GM19238 (cell line): ENCODE results near the gene CELA1.
A peak's percentile ranks its signal among the peaks of the same experiment; 100 is the strongest.

ENCODE experiments used
- DNase-seq: peaks from one replicate; pipeline ENCODE4 v3.0.0; 2011; ENCODE audit warnings: low spot score; ENCODE audit not compliant: insufficient read length

Gene CELA1

DNA sequence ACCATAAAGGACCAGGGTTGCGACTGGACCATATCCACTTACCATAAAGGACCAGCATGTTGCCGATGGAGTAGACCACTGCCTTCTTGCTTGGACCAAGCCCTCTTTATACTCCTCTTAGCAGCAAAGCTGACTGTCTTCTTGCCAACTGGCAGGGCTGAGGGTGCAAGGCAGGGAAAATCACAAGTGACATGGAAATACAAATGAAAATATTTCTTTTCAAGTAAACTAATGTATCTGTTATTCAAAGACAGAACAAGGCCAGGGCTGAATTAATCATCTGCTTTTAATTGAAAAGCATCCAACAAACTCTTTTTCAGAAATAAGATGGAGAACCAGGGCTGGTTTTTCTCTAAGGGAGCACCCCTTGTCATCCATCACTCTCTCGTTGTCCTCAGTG is at the start of gene CELA1:
Gene CELA1 (minus strand): TSS at position 99 of the 400 bp plus-strand sequence. CDS start 41 bp downstream, at position 58.
- no peak for DNase-seq

DNA sequence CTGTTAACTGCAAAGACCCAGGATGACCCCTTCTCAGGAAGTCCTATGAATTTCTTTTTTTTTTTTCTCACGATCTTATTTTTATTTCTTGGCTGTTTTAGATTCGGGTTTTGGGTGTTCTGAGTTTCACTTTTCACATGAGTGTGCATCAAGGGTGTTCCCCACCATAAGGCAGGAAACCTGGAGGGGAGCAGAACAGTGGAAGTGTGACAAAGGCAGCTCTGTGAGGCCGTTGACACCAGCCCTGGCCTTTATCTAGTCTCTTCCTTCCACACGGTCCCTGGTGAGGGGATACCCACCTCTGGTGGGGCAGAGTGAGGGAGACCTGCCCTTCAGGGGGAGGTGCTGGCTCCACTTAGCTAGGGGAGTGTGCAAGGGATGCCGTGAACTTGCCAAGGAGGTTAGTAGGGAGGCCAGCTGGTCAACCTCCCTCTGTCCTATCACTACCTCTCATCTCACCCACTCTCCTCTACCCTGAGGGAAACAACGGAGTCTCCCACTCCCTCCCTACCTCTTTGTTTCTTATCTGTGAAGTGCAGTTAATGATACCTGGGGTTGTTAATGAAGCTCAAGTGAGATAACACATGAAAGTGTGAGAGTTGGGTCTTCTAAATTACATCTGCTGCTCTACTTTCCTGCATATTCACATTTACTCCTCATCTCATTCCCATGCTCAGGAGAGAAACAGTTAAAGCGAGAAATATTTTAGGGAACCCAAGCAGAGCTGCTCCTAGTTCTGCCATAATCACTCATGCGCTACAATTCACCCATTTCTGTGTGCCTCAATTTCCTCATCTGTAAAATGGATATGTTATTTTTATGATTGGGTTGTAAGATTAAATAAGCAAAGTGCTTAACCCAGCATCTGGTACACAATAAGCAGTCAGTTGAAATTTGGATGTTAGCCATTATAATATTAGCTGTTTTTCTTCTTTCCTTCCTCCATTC is 49.1 kb upstream of the CELA1 start:
- DNase-seq: no peak

DNA sequence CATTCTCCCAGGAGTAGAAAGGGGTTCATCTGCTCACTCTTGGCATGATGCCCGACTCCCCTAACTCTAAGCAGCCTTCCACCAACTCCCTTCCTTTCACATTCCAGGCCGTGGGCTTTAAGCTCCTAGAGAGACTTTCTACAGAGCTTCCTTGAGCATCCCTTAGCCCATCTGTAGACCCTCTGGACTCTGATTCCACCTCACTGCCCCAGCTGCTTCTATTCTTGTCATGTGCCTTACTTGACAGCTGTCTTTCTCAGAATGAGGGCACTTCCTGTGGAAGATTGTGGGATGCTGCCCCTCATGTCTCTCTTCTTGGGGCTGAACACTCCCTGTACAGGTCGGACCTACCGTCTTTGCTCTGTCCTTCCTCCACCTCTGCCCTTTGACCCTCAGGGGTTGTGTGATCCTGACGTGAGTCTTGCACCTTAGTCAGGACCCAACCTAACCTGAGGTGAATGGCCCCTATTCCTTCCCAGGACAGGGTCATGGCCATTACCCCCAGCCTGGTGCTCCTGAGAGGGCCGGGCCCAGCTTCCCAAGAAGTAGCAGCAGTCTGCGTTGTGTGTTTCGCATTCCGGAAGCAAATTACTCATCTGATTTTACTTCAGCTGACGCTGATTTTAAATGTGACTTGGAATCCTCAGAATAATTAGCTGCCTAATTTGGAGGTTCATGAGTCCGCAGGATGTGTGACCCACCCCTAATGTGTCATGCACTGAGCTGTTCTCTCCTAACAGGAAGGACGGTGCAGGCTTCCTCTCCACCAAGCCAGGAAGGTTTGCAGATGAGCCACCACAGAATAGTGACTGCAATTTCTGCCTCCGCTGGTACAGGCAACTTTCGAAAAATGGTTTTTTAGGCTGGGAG is 47.4 kb upstream of the CELA1 start:
- DNase-seq: no peak

DNA sequence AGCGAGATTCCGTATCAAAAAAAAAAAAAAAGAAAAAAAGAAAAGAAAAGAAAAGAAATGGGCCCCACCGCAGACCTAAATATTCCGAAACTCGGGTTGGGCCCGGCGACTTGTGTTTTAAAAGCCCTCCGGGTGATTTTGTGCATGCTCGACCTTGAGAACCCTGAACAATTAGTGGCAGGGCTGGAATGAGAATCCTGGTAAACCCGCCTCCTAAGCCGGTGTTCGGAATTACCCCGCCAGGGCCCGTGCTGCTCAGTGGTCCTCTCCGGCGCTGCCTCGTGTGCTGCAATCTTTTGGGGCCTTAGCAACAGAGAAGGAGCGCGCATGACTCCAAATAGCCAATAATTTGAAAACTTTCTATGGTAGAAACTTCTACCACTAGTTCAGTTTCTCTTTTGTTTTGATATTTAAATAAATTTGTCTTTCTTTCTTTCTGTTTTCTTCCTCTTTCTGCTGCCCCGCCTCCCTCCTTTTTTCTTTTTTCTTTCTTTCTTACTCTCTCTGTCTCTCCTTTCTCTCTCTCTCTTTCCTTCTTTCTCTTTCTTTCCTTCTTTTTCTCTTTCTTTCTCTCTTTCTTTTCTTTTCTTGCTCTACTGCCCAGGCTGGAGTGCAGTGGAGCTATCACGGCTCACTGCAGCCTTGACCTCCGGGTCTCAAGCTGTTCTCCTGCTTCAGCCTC is 46.2 kb upstream of the CELA1 start:
- peak; percentile 44 for DNase-seq

DNA sequence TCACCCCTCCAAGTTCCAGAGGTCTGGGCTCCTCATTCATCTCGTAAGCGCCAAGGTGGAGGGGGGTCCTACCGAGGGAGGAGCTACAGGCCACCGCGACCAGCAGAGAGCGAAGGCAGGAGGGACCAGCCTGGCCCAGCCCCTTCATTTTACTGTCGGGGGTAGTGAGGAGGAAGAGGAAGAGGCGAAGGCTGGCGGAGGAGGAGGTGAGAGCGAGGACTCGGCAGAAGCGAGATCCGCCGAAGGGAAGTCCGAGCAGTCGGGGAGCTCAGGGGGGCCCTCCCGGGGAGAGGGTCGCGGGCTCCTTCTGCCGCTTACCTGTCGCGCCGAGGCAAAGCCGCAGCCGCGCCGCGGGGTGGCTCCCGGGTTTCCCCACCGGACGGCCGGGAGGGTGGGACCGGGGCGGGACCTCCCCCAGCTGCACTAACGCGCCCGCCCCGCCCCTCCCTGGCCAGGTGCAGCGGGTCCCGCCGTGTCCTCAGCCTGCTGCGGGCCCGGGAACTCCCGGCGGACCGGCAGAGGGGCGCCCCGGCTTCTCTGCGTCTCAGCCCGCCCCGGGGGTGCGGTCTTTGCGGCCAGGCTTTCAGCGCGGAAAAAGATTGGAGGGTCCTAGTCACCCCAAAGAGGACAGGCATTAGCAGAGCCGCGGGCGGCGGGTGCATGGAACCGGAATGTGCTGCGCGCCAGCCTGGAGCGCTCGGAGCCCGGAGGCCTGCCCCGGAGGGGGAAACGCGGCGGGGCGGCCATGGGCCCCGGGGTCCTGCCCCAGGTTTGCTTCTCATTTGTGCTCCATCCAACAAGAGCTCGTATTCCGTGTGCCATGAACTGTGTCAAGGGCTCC is 45.0 kb upstream of the CELA1 start, which contains the start of gene GALNT6:
Gene GALNT6 (minus strand): TSS at position 124 of the 841 bp plus-strand sequence. CDS start 11,625 bp downstream, outside the sequence.
- DNase-seq: peak; percentile 64

DNA sequence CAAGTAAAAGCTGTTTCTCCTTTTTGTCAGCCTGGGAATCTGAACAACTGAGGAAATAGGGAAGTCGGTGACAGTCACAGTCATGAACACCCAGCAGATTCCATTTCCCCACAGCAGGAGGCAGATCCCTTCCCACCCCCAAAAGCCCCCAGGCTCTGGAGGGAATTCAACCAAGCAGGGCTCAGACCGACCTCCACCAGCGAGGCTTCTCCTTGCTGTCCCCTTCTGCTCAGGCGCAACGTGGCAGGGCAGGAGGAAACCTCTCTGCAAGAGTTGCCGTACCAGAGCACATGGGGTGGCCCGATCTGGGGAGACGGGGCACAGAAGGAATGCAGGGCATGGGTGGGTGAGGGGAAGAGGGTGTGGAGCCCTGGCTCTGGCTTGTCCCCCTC is 44.4 kb upstream of the CELA1 start:
- no peak for DNase-seq

DNA sequence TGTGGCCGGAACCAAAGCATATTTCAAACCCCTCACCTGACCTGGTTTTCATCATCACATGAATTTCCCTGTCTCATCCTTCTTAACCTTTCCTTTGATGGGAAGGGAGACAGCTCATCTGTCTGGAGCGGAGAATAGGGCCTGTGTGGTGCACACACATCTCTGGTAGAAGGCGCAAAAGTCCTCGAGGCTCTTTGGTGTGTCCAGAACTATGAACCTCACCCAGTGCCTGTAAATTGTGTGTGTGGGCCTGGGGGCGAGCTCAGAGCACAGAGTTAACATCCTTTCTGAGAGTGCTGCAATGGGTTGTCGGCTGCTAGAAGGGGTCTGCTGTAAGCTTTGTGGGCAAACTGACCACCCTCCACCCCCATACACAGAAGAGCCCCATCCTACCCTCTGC is 44.0 kb upstream of the CELA1 start:
- no peak for DNase-seq

DNA sequence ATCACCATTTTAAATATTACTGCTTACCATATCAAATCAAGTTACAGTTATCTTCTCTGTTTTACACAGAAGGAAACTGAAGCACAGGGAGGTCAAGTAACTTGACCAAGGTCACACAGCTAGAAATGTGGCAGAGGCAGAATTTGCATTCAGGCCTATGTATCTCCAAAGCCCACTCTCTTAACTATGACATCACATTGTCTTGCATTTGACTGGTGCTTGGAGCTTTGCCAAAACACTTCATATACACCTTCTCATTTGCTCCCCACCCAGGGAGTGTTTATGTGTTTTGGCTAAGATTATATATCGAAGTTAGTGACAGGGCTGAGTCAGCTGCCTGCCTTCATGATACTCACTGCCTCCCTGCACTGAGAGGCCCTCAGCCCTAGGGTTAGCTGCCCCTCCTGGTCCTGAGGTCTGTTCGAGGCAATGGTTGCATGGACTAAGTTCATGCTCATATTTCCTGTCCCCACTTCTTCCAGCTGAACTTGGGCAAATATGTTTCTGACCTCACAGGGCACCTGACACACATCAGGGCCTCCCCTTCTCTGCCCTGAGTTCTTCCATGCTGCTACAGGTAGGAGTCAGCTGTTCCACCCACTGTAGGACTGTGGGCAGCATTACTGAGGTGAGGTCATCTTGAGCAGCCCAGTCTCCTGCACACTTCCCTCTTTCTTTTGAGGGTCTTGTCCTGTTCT is 43.0 kb upstream of the CELA1 start:
- DNase-seq: no peak

DNA sequence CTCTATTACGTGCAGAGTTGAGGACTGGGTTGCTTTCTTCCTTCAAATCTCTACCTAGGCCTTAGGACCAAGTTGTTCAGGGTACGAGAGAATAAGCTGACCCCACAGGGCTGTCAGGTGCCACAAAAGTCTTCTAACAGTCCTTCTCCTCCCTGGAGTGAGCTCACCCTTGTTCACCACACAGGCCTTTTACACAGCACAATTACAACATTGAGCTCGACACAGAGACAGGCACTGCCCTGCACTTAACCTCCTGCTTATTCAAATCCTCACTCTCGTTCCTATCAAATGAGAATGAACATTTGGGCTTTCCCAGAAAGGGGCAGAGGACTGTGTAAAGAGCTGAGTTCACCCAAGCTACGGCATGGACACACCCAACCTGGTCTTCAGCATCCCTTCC is 42.4 kb upstream of the CELA1 start:
- no peak for DNase-seq

DNA sequence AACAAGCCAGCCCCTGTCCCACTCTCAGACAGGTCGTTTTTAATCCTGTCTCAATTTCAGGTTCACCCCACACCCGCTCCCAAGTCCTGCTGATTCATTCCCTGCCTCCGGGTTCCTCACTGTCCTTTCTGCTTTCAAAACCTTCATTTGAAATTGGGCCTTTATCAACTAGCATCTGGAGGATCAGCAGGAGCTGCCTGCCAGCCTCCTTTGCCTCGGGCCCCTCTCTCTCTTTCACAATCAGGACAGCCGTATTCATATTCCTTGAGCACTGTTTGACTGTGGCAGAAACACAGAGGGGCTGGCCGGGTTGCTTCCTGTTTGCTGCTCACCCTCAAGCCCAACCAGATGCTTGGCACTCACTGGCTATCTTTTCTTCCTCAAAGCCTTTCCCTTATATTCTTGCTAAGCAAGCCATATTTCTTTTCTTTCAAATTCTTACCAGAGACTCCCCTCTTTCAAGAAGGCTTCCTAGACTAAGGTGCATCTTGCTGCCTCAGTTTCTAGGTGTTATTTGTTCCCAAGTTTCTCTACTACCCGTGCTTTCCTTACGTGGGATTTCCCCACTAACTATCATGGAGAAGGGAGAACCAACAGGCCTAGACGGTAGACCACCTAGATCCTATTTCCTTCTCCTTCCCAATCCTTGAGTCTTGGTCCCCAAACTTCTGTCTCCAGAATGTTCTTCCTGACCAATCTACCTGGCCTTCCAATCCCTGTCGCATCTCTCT is 41.8 kb upstream of the CELA1 start:
- no peak for DNase-seq

DNA sequence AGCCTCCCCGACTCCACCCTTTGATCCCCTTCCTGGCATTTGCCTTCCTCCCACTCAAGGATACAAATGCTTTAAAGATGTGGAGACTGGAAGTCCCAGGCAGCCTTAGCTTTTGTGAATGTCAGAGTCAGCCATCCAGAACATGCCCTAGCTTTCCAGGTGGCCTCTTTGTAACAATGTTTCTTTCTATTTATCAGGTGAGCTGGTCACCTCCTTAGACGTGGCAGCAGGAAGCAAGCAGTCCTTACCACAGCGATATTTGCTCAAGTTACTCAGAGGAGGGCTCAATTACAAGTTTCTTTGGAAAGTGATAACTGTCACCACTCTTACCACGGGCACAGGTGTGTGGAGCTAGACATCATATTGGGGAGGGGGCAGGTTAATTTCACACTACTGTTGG is 39.9 kb upstream of the CELA1 start:
- no peak for DNase-seq

DNA sequence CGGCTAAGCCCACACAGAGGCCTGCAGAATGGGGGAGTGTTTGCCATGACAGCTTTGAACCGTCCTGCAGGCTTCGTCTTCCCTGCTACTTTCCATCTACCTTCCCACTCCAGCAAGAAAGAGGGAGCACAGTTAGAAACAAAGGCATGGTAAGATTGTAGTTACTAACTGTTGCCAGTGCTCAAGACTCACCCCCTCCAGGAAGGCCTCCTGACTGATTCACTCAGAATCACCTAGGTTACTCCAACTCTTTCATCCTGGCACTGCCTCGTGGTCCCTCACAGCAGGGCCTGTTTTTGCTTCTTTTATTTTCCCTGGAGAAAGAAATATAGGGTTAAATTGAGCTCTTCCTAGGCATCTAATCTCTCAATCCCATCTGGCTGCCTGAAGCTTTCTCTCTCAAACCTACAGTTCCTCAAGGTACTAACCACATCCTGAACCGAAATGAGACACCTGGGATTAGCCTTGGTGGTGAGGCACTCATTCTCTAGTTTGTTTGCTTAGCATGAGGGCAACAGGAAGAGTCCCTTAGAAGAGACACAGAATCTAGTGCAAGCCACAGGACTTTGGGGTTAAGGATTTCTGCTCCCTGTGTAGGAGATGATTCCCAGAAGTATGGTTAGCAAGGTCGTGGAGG is 36.9 kb upstream of the CELA1 start:
- no peak for DNase-seq

DNA sequence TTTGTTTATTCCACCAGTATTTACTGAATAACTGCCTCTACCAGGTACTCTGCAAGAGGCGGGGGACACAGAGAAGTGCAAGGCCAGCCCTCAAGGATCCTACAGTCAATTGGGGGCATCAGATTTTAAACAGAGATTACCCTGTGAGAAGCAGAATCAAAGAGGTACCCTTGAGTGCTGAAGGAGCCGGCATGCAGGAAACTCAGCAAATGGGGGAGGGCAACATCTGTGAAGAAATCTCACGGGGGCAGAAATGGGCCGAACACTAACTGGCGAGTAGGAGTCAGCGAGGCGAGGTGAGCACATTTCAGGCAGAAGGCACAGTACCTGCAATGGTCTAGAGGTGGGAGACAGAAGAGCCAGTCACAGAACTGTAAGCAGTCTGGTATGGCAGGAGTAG is 35.7 kb upstream of the CELA1 start:
- DNase-seq: no peak

DNA sequence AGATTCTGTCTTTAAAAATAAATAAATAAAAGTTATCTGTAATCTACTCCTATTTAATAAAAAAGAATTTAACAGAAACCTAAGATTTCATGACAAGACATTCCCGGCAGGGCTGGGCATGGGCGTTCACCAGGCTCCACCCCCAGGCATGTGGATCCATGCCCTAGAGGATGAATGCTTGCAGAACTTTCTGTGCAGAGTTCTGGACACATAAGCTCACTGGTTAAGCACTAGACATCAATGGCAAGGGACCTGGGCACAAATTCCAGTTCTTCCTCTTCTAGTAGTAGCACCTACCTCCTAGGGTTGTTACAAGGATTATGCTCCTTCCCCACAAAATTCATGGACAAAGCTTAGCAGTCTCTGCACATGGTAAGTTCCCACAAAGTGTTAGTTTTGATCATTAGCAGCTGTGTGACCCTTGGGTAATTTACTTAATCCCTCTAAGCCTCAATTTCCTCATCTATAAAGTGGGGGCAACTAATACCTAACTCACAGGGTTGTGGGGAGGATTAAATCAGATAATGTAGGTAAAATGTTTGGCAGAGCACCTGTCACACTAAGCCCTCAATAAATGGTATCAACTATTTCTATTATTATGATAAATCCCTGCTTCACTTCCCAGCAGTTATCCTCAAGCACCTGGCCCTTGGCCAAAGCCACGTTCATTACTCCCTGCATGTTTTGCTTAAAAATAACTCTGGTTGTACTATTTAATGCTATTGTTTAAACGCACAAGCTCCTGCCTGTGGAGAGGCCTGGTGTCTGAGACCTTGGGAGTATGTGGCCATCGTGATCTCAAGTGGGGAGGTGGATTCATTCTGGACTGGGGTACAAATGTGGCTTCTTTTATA is 35.0 kb upstream of the CELA1 start:
- DNase-seq: no peak

DNA sequence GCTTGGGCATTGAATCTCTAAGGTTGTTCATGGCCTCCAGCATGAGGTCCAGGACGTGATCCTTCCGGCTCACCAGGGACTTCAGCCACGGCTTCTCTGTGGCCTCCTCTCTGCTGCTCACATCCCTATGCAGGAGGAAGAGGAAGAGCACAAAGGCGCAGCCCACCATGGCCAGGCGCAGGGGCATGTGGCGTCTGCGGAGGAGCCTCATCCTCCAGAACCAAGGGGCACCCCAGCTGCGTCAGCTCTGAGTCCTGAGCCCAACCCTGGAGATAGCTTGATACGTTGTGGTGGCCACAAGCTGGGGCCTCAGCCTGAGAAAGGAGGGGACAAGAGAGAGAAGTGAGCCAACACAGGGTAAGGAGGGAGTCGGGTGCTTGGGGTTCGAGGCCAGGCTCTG is 33.1 kb upstream of the CELA1 start:
- no peak for DNase-seq

DNA sequence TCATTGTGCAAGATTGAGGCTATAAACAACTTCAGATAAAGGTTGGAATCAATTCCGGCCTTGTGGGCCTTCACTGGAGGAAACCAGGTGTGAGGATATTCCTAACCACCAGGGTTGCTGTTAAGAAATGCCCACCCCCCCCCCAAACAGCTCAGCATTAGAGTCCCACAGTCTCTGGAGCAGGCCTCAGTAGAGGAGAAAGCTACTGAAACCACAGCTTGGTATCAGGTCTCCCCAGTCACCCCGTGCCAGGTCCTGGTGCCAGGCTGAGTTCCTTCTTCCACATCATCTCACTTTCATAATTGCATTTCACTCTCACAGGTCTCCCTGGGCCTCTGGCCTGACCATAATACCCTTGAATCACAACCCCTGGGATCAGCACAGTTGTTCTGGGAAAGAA is 32.3 kb upstream of the CELA1 start:
- DNase-seq: no peak

DNA sequence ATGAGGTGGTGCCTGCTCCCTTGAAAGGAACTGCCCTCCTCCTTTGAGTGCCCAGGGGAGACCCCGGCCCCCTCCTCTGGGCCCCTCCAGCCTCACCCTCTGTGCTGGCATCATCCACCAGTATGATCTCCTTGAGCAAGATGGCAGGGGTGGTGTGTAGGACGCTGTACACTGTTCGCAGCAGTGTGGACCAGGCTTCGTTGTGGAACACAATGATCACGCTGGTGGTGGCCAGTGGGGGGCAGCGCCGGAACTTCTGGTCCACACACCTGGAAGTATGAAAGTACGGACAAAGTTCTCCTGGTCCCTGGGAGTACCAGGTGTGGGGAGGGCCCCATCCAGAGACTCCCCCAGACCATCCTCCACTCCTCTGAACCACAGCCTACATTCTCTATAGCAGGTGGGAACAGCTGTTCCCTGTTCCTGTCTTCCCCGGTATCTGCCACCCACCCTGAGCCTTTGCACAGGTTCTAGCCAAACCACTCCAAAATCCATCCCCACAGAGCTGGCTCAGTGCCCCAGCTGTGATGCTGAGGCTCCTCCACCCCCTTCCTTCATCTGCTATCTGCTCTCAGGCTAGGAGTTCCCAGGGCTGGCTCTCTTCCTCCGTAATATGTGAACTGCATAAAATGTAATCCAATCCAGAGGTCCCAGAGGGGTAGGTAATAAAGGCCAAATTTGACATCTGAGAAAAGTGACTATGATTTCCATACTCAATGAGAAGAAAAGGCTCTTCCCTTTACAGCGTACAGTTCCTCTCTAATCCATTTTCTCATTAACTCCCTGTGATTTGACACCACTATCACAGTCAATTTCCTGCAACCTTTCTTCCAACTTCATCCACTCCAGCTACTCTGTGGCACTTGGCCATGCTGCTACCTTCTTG is 30.9 kb upstream of the CELA1 start:
- no peak for DNase-seq
